ENCODE results near the gene YPEL5.

The YPEL5 gene

GRCh38 chr2:30192314-30192713, 45.5 kb downstream of the YPEL5 start:
- TF ChIP-seq, protein P1, sequence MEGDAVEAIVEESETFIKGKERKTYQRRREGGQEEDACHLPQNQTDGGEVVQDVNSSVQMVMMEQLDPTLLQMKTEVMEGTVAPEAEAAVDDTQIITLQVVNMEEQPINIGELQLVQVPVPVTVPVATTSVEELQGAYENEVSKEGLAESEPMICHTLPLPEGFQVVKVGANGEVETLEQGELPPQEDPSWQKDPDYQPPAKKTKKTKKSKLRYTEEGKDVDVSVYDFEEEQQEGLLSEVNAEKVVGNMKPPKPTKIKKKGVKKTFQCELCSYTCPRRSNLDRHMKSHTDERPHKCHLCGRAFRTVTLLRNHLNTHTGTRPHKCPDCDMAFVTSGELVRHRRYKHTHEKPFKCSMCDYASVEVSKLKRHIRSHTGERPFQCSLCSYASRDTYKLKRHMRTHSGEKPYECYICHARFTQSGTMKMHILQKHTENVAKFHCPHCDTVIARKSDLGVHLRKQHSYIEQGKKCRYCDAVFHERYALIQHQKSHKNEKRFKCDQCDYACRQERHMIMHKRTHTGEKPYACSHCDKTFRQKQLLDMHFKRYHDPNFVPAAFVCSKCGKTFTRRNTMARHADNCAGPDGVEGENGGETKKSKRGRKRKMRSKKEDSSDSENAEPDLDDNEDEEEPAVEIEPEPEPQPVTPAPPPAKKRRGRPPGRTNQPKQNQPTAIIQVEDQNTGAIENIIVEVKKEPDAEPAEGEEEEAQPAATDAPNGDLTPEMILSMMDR (conservative IDR thresholded peaks at IDR 0.05; ENCODE audit: low read length) = no peak
- no peak for DNase-seq (ENCODE audit: low read depth)
- H3K4me3 ChIP-seq (ENCODE audit: low read length) = no peak overlapping the region

- no peak overlapping the region for H3K4me3 ChIP-seq (ENCODE audit: low read length)
- TF ChIP-seq, protein P1 (conservative IDR thresholded peaks at IDR 0.05; ENCODE audit: low read length) = no peak
- no peak for DNase-seq (ENCODE audit: low read depth)
These were observed 46.4 kb downstream of the YPEL5 start for GRCh38 chr2:30193104-30193681.

DNA sequence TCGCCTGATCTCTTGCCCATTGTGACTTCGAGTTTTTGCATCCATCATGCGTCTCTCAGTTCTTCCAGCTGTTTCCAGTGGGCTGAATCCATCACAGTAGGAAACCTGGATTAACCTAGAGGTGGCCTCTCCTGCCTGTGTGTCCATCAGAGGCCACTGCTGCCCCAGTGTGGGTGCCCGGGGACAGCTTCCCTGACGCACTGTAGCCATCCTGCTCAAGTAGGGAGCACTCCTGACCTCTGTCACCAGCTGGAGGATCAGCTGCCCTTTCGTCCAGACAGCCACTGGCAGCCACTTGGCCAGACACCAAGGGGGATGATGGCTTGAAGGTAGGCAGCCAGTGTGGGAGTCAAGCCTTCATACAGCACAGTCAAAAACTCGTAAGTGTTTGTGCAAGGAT, 47.6 kb downstream of the YPEL5 start:
- no peak for DNase-seq (ENCODE audit: low read depth)
- TF ChIP-seq, protein P1 (conservative IDR thresholded peaks at IDR 0.05; ENCODE audit: low read length) = no peak
- H3K4me3 ChIP-seq (ENCODE audit: low read length) = no peak overlapping the region

DNA sequence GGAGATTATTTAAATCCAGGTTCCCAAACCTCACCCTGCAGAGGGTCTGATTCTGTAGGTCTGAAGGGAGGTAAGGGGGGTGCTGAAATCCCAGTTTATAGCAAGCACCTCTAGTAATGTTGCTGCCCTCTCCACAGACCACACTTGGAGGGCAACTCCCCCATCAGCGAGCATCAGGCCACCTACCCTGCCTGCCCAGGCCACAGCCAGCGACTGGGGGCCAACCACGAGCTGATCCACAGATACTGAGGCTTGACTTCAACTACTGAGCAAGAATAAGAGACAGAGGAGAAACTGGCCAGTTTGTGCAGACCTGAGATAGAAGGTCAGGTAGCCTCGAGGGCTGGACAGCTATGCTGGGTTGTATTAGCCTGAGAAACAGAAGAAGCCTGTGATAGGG, 48.2 kb downstream of the YPEL5 start:
- TF ChIP-seq, protein P1 (conservative IDR thresholded peaks at IDR 0.05; ENCODE audit: low read length) = no peak
- no peak for DNase-seq (ENCODE audit: low read depth)
- H3K4me3 ChIP-seq (ENCODE audit: low read length) = no peak overlapping the region

- TF ChIP-seq, protein P1 (conservative IDR thresholded peaks at IDR 0.05; ENCODE audit: low read length) = no peak
- no peak overlapping the region for H3K4me3 ChIP-seq (ENCODE audit: low read length)
- no peak for DNase-seq (ENCODE audit: low read depth)
These were observed 50.9 kb downstream of the YPEL5 start for GRCh38 chr2:30197570-30198192.

GRCh38 chr2:30201990-30202389, 55.2 kb downstream of the YPEL5 start:
- peak; percentile 52 for DNase-seq (ENCODE audit: low read depth)
- TF ChIP-seq, protein P1 (conservative IDR thresholded peaks at IDR 0.05; ENCODE audit: low read length) = no peak

GRCh38 chr2:30203156-30203555, 56.3 kb downstream of the YPEL5 start:
- no peak overlapping the region for H3K4me3 ChIP-seq (ENCODE audit: low read length)
- DNase-seq (ENCODE audit: low read depth) = no peak
- TF ChIP-seq, protein P1 (conservative IDR thresholded peaks at IDR 0.05; ENCODE audit: low read length) = no peak

More at GRCh38 chr2:30201990-30202389, 55.2 kb downstream of the YPEL5 start:
- H3K4me3 ChIP-seq (ENCODE audit: low read length) = no peak overlapping the region
